ENCODE results near the gene MYLK2.

GRCh38 chr20:31841928-31842327 lies 22.8 kb downstream of the MYLK2 start:
- TF ChIP-seq POLR2A (IDR thresholded peaks at IDR 0.05), result no peak
- TF ChIP-seq, protein P1, sequence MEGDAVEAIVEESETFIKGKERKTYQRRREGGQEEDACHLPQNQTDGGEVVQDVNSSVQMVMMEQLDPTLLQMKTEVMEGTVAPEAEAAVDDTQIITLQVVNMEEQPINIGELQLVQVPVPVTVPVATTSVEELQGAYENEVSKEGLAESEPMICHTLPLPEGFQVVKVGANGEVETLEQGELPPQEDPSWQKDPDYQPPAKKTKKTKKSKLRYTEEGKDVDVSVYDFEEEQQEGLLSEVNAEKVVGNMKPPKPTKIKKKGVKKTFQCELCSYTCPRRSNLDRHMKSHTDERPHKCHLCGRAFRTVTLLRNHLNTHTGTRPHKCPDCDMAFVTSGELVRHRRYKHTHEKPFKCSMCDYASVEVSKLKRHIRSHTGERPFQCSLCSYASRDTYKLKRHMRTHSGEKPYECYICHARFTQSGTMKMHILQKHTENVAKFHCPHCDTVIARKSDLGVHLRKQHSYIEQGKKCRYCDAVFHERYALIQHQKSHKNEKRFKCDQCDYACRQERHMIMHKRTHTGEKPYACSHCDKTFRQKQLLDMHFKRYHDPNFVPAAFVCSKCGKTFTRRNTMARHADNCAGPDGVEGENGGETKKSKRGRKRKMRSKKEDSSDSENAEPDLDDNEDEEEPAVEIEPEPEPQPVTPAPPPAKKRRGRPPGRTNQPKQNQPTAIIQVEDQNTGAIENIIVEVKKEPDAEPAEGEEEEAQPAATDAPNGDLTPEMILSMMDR (IDR thresholded peaks at IDR 0.05), result no peak

Data from uterus (tissue), 2 donors.